ENCODE measurements around the gene MPDU1. TPM values are rescaled to one million over a fixed set of nuclear protein-coding genes. Genes with fewer than 3 reads are reported as not detected.

Gene MPDU1
- total RNA-seq, 4 donors from 2014 or later, result 26.0 to 50.4 (median 31.5) TPM

- peak; percentile 95 for DNase-seq (ENCODE audit: extremely low spot score)
- intact Hi-C loops (cut with DNase I), result loop anchor here (2.0 kb wide), 1 partner anchor 207 kb away; the partner anchor contains the start of gene TMEM95
- Histone ChIP-seq H3K27ac (replicated peaks in 1 of 4) (peak within 1 kb of the TSS; percentile 89 to 99 (median 93)), H3K9me3 (no peaks in the 10 kb centered on the region), H3K4me1 (peaks cover 61 to 80% (median 70%) of the 10 kb centered on the region in 4 donors), H3K4me3 (peak within 1 kb of the TSS; percentile 74 to 96 (median 88)), H3K36me3 (peaks cover 27 to 39% (median 38%) of the 10 kb centered on the region in 4 donors), H3K27me3 (no peaks in the 10 kb centered on the region)
- TF ChIP-seq POLR2A (IDR thresholded peaks at IDR 0.05; ENCODE audit: low read depth), result peak; percentile 74
- TF ChIP-seq EP300 (IDR thresholded peaks at IDR 0.05), result no peak
- peak; percentile 78 to 90 for TF ChIP-seq POLR2AphosphoS5 (IDR thresholded peaks at IDR 0.05)
- peak in 1 of 3 experiments; percentile 29 for TF ChIP-seq CTCF (IDR thresholded peaks at IDR 0.05)
- 0% methylated on average over 26 of the region's 82 CpGs for WGBS
Observed at GRCh38 chr17:7561589-7562207, 22.0 kb upstream of the MPDU1 start, which contains the start of gene SENP3. SENP3 (plus strand) TSS chr17:7561919; CDS start chr17:7563077, 1,158 bp downstream.

GRCh38 chr17:7562208-7562605 is 21.4 kb upstream of the MPDU1 start:
- Histone ChIP-seq H3K36me3 (peaks cover 32 to 44% (median 41%) of the 10 kb centered on the region in 4 donors), H3K27me3 (no peaks in the 10 kb centered on the region), H3K27ac (replicated peaks in 1 of 4) (peak overlapping the region; percentile 89 to 99 (median 93)), H3K9me3 (no peaks in the 10 kb centered on the region), H3K4me3 (peak overlapping the region; percentile 74 to 96 (median 88)), H3K4me1 (peaks cover 58 to 75% (median 67%) of the 10 kb centered on the region in 4 donors)
- no peak for TF ChIP-seq EP300 (IDR thresholded peaks at IDR 0.05)
- no peak for TF ChIP-seq POLR2AphosphoS5 (IDR thresholded peaks at IDR 0.05)
- TF ChIP-seq CTCF (IDR thresholded peaks at IDR 0.05), result no peak
- no peak for TF ChIP-seq POLR2A (IDR thresholded peaks at IDR 0.05; ENCODE audit: low read depth)
- no peak for DNase-seq (ENCODE audit: extremely low spot score)
- intact Hi-C loops (cut with DNase I), result no loop called here
- 1% methylated on average over 20 of the region's 28 CpGs for WGBS

GRCh38 chr17:7563115-7563869 is 20.4 kb upstream of the MPDU1 start:
- H3K9me3 ChIP-seq, result no peaks in the 10 kb centered on the region
- intact Hi-C loops (cut with DNase I), result no loop called here
- H3K4me3 ChIP-seq, result peak overlapping the region; percentile 74 to 96 (median 88)
- H3K4me1 ChIP-seq, result peaks cover 49 to 64% (median 56%) of the 10 kb centered on the region in 4 donors
- no peaks in the 10 kb centered on the region for H3K27me3 ChIP-seq
- peaks cover 37 to 52% (median 47%) of the 10 kb centered on the region in 4 donors for H3K36me3 ChIP-seq
- 85% methylated on average over 27 of the region's 30 CpGs for WGBS
- no peak for TF ChIP-seq POLR2A (IDR thresholded peaks at IDR 0.05; ENCODE audit: low read depth)
- TF ChIP-seq CTCF (IDR thresholded peaks at IDR 0.05), result no peak
- no peak for TF ChIP-seq EP300 (IDR thresholded peaks at IDR 0.05)
- no peak for TF ChIP-seq POLR2AphosphoS5 (IDR thresholded peaks at IDR 0.05)
- no peak for DNase-seq (ENCODE audit: extremely low spot score)
- H3K27ac ChIP-seq (replicated peaks in 1 of 4), result no peak overlapping the region

- 79% methylated on average over 5 of the region's 5 CpGs for WGBS
- intact Hi-C loops (cut with DNase I), result no loop called here
- DNase-seq (ENCODE audit: extremely low spot score), result no peak
Observed at GRCh38 chr17:7569571-7569970, 14.1 kb upstream of the MPDU1 start.

More at GRCh38 chr17:7569571-7569970, 14.1 kb upstream of the MPDU1 start:
- TF ChIP-seq POLR2AphosphoS5 (IDR thresholded peaks at IDR 0.05), result no peak
- TF ChIP-seq CTCF (IDR thresholded peaks at IDR 0.05), result no peak
- no peak for TF ChIP-seq EP300 (IDR thresholded peaks at IDR 0.05)
- TF ChIP-seq POLR2A (IDR thresholded peaks at IDR 0.05; ENCODE audit: low read depth), result no peak
- Histone ChIP-seq H3K9me3 (no peaks in the 10 kb centered on the region), H3K4me1 (peaks cover 13 to 24% (median 21%) of the 10 kb centered on the region in 4 donors), H3K27me3 (no peaks in the 10 kb centered on the region), H3K4me3 (no peak overlapping the region), H3K27ac (replicated peaks in 1 of 4) (no peak overlapping the region), H3K36me3 (peaks cover 50 to 73% (median 69%) of the 10 kb centered on the region in 4 donors)

Measured in esophagus muscularis mucosa (tissue), 4 donors.